ENCODE data around the gene PSMB11.

Gene PSMB11

DNA sequence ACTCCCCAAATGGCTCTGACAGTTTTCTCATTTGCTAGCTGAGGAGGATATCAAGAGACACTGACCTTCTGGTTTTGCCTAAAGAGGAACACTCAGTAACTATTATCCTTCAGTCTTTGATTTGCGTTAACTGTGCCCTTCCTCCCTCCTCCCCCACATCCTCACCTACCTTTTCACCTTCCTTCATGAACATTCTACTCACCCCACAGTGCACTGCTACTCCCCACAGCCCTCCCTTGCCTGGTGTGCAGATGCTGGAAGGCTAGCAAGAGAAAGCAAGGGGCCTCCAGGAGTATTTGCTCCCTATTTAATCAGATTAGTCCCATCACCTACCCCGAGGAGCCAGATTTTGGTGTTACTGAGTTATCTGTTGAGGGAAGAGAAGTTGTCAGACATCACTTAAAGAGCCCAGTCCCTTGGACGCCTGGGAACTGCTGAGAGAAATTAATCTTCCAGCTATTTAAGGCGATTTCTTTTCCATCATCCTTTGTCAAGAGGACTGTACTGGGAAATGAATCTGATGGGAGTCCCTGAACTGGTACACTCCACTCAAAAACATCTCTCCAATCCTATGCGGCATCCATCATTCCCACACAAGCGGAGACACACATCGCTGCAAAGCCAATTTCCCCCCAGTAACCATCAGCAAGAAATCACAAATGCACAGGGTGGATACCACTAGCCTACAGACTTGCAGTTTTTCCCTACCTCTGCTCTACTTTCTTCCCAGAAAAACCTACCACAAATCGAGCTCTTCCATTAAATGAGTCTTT, 18.8 kb upstream of the PSMB11 start:
- Mint-ChIP-seq H3K27me3 (no peaks in the 10 kb centered on the region), H3K36me3 (peaks cover 31 to 52% of the 10 kb centered on the region in 2 donors), H3K27ac (no peak overlapping the region), H3K4me1 (peaks cover 22 to 34% of the 10 kb centered on the region in 2 donors), H3K9me3 (no peaks in the 10 kb centered on the region), H3K4me3 (no peak overlapping the region)
- DNase-seq (no peak), ATAC-seq (replicated peaks) (no peak)

DNA sequence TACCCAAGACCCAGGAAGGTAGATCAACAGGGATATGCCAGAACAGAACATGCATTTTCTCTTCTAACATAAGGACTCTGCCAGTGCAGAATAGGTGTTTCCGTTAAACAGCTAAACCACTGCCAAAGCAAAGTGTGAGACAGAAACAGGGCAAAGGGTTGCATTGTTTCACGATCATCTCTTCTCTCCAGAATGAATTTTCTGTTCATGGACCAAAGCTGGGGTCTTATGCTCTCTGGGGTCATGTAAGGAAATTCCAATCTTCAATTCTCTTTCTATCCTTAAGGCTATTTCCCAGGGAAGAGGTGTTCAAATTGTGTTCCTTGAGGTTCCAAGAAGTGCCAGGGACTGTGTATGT, 18.2 kb upstream of the PSMB11 start:
- Mint-ChIP-seq H3K4me3 (no peak overlapping the region), H3K36me3 (peaks cover 34 to 55% of the 10 kb centered on the region in 2 donors)

DNA sequence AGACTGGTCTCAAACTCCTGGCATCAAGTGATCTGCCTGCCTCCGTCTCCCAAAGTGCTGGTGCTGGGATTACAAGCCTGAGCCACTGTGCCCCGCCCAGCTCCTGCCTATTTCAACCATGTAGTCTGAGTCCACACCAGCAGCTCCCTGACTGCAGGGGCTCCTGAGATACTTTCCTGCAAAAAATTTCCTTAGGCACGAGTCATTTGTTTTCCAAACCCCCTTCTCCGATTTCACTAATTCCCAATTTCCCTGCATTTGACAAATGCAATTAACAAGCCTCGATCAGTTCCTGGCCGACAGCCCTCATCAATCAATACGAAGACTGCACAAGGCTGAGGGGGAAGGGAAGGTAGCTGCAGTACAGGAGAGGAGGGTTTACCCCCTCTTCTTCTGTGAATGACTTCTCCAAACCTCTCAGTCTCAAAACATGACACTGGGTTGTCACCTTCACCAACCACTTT, 17.4 kb upstream of the PSMB11 start:
- no peak overlapping the region for H3K4me3 Mint-ChIP-seq
- H3K4me1 Mint-ChIP-seq: peaks cover 31 to 46% of the 10 kb centered on the region in 2 donors
- peak overlapping the region; percentile 33 for H3K27ac Mint-ChIP-seq
- ATAC-seq (replicated peaks): peak; percentile 21 to 39
- H3K36me3 Mint-ChIP-seq: peaks cover 41 to 63% of the 10 kb centered on the region in 2 donors
- no peaks in the 10 kb centered on the region for H3K27me3 Mint-ChIP-seq
- H3K9me3 Mint-ChIP-seq: no peaks in the 10 kb centered on the region
- no peak for DNase-seq

More for the DNA sequence above, 18.2 kb upstream of the PSMB11 start:
- no peaks in the 10 kb centered on the region for H3K9me3 Mint-ChIP-seq
- H3K4me1 Mint-ChIP-seq: peaks cover 24 to 38% of the 10 kb centered on the region in 2 donors
- ATAC-seq (replicated peaks) (no peak), DNase-seq (no peak)
- no peaks in the 10 kb centered on the region for H3K27me3 Mint-ChIP-seq
- H3K27ac Mint-ChIP-seq: no peak overlapping the region

DNA sequence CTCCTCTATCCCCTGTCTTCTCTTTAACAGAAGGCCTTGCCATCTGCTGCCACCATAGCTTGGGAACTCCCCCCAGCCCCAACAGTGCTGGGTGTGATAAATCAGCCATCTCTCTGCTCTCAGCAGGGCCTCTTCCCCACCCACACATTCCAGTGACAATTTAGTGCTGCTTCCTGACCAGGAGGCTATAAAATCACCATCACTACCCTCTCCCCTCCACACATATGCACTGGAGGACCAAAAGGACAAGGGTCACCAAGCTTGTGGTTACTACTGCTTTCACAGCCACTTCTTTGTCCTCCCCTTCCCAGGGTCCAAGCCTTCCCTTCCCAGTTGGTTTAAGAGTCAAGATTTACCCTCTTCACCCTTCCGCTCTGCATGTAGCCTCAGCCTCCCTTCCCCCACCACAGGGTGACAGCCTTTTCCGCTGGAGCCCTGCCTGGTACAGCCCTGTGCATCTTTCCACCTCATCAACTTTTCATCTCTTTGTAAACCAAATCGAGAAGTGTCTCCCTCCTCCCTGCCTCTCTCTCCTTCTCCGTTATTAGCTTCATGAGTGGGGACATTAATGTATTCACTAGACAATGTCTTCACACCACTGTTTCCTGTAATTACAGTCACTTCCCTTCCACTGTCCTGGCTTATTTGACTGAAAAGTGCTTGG, 16.7 kb upstream of the PSMB11 start:
- Mint-ChIP-seq H3K4me1 (peaks cover 31 to 46% of the 10 kb centered on the region in 2 donors), H3K27me3 (no peaks in the 10 kb centered on the region), H3K9me3 (no peaks in the 10 kb centered on the region), H3K4me3 (no peak overlapping the region), H3K27ac (peak overlapping the region; percentile 81), H3K36me3 (peaks cover 41 to 63% of the 10 kb centered on the region in 2 donors)
- DNase-seq (no peak), ATAC-seq (replicated peaks) (peak; percentile 12 to 38)

DNA sequence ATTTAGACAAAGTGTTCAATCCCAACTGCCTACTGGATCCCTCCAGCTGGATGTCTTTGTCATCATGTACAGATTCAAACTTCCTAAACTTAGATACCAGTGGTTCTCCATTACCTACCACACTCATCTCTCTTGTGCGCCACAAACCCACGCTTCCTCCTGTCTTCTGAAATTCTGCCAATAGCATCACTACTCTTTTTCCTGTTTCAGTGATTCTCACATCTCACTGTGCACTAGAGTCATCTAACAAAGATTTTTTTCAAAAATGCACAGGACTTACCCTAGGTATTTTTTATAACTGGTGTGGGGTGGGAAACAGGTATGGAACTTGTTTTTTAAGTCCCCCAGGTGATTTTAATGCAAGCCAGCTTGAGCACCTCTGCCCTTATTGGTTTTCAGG, 13.2 kb upstream of the PSMB11 start:
- Mint-ChIP-seq H3K36me3 (peaks cover 54 to 62% of the 10 kb centered on the region in 2 donors), H3K4me1 (peaks cover 34 to 58% of the 10 kb centered on the region in 2 donors), H3K9me3 (no peaks in the 10 kb centered on the region), H3K27me3 (no peaks in the 10 kb centered on the region), H3K4me3 (no peak overlapping the region), H3K27ac (no peak overlapping the region)
- DNase-seq (no peak), ATAC-seq (replicated peaks) (no peak)

DNA sequence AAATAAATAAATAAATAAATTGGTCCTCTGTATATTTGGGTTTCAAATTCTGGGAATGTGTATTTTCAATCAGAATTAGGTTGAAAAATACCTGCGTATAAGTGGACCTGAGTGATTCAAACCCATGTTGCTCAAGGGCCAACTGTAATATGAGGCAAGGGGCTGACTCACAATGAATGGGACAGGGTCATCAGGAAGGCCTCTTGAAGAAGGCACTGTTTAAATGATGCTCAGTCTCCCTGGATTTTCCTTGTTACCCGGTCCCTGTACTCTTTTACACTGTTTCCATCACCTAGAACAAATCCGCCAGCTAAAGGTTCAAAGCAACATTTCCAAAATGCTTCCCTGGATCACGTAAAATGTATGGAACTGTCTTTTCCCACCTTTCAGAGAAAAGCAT, 11.1 kb upstream of the PSMB11 start:
- H3K4me3 Mint-ChIP-seq: no peak overlapping the region

DNA sequence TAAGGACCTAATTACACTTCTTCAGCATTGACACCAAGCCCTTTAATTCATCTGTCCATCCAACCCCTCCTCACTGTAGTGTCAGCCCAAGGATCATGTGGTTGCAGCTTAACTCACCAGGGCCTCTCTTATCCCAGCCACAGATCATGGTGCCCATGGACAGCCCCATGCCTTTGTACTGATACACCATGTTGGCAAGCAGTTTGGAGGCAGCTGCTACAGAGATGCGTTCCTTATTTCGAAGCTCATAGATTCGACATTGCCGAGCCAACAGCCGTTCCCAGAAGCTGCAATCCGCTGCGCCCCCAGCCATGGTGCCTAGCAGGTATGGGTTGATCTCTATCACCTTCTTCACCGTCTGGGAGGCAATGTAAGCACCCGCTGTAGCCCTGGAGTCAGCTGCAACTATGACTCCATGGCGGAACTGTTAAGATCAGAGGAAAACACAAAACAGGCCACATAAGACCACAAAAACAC, 8.7 kb upstream of the PSMB11 start:
- H3K4me3 Mint-ChIP-seq: peak overlapping the region; percentile 96 to 98
- peak overlapping the region; percentile 84 for H3K27ac Mint-ChIP-seq
- ATAC-seq (replicated peaks) (no peak), DNase-seq (no peak)
- H3K36me3 Mint-ChIP-seq: peaks cover 33 to 36% of the 10 kb centered on the region in 2 donors
- peaks cover 19 to 39% of the 10 kb centered on the region in 2 donors for H3K4me1 Mint-ChIP-seq
- H3K27me3 Mint-ChIP-seq: no peaks in the 10 kb centered on the region
- no peaks in the 10 kb centered on the region for H3K9me3 Mint-ChIP-seq

More for the DNA sequence above, 11.1 kb upstream of the PSMB11 start:
- H3K27me3 Mint-ChIP-seq: no peaks in the 10 kb centered on the region
- peaks cover 39 to 47% of the 10 kb centered on the region in 2 donors for H3K36me3 Mint-ChIP-seq
- ATAC-seq (replicated peaks) (no peak), DNase-seq (no peak)
- no peak overlapping the region for H3K27ac Mint-ChIP-seq
- H3K4me1 Mint-ChIP-seq: peaks cover 25 to 51% of the 10 kb centered on the region in 2 donors
- H3K9me3 Mint-ChIP-seq: no peaks in the 10 kb centered on the region

DNA sequence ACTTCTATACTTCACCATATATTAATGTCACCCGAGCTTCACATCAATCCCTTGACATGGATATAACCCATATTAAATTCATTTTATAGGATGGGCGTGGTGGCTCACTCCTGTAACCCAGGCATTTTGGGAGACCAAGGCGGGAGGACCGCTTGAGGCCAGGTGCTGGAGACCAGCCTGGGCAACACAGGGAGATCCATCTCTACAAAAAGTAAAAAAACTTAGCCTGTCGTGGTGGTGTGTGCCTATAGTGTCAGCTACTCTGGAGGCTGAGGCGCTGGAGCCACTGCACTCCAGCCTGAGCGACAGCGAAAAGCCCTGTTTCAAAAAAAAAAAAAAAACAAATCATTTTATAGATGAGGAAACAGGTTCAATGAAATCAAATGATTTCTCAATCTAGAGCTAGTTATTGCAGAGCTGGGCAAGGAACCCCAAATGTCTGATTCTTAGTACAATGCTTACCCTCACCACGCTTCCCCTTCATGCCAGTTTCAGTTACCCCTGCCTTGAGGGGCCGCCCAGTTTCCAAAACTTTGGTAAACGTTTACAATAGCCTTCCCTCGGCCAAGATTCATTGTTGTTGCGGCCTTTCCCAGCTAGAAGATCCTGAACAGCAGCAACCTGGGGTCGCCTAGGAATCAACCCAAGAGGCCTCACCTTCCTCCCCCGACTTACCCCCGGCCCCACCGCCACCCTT, 8.1 kb upstream of the PSMB11 start:
- Mint-ChIP-seq H3K27me3 (no peaks in the 10 kb centered on the region), H3K4me1 (peaks cover 16 to 34% of the 10 kb centered on the region in 2 donors), H3K4me3 (peak overlapping the region; percentile 96 to 98), H3K27ac (peak overlapping the region; percentile 99), H3K36me3 (peaks cover 29 to 31% of the 10 kb centered on the region in 2 donors), H3K9me3 (no peaks in the 10 kb centered on the region)
- DNase-seq (peak; percentile 9), ATAC-seq (replicated peaks) (peak; percentile 1 to 5)

DNA sequence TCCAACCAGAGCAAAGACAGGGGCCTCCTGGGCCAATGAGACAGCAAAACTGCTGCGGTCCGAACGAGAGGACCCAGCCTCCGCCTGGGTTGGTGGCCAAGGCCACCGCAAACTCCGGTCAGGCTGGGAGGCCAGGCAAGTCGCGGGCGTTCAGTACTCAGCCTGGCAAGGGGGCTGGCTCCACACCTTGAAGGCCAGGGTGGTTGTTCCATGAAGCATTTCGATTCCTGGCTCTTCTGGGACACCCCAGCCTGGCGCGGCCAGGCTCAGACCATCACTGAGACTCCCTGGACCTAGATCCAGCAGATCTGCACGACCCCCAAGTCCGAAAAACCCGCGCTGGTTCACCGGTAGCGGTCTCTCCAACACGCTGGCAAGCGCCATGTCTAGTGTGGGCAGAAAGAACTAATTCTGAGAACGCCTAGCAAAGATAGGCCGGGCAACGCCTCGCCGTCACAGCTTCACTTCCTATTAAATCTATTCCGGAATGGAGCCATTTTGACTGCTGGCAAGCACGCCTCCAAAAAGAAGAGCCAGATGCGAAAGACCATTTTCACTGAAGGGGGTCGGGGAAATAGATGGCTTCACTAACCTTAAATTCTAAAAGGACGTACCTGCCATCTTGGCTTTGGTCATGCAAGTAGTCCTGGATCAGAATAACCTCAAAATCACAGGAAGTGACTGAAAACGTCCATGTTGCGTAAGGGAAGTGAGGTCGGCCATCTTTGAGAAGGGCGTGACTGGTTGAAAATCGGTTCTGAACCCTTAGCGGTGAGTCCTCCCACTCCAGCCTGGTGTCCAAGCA, 7.3 kb upstream of the PSMB11 start, which contains the start of gene PSMB5:
TSS of gene PSMB5 (minus strand) at position 403 of the 805 bp plus-strand sequence. CDS start at position 384, 19 bp downstream.
- H3K4me1 Mint-ChIP-seq: peaks cover 11 to 28% of the 10 kb centered on the region in 2 donors
- H3K36me3 Mint-ChIP-seq: peaks cover 24 to 25% of the 10 kb centered on the region in 2 donors
- H3K27ac Mint-ChIP-seq: peak within 1 kb of the TSS; percentile 99
- peak within 1 kb of the TSS; percentile 96 to 98 for H3K4me3 Mint-ChIP-seq
- peak; percentile 94 to 96 for ATAC-seq (replicated peaks)
- DNase-seq: peak; percentile 87
- no peaks in the 10 kb centered on the region for H3K9me3 Mint-ChIP-seq
- H3K27me3 Mint-ChIP-seq: no peaks in the 10 kb centered on the region

DNA sequence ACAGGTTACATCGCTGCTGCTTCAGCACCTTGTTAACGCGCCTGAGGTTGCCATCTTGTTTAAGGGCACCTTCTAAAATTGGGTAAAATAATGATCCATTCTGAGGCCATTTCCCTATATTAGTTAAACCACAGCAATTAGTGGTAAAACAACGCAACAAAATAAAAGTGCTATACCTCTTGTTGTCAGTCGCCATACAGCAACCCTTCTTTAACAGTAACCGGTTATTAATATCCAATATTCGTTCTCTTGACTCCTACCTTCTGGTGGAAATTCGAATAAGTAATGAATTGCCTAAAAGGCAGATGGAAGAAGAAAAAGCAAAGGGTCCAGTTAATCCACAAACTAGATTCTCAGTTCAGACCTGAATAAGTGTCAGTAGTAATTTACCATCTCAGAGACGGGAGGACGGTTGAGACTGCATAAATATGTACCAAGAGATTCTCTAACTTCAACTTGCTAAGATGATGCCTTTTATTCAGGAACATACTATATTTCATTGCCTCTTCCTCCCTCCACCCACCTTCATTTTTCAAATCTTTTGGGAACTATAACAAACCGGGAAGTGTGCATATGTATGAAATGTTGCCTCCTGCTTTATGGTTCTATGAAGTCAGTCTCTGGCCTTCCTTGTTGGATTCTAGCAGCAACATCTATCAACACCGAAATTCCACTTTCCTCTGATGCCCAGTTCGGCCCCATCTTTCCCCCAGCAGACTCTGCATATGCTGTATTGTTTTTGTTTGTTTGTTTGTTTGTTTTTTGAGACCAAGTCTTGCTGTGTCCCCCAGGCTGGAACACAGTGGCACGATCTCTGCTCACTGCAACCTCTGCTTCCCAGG, 6.5 kb upstream of the PSMB11 start:
- ATAC-seq (replicated peaks) (no peak), DNase-seq (no peak)
- Mint-ChIP-seq H3K9me3 (no peaks in the 10 kb centered on the region), H3K36me3 (peaks cover 24 to 25% of the 10 kb centered on the region in 2 donors), H3K27me3 (no peaks in the 10 kb centered on the region), H3K4me3 (peak overlapping the region; percentile 96 to 98), H3K27ac (peak overlapping the region; percentile 99), H3K4me1 (peaks cover 11 to 28% of the 10 kb centered on the region in 2 donors)

DNA sequence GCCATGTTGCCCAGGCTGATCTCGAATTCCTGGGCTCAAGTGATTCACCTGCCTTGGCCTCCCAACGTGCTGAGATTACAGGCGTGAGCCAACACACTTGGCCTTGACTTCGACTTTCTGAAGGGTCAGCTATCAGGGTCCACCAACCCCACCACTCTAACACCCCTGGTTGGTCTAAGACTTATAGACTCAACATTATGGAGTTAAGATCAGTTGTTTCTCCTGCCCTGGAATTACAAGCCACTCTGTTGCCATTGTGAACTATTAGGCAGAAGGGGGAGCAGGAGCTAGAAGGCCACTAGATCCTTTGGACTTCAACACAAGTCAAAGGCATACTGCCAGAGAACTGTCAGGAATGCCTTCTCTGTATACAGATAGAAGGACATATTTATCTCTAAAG, 1.9 kb upstream of the PSMB11 start:
- H3K4me1 Mint-ChIP-seq: peaks cover 0 to 3% of the 10 kb centered on the region in 2 donors
- no peaks in the 10 kb centered on the region for H3K9me3 Mint-ChIP-seq
- no peak overlapping the region for H3K27ac Mint-ChIP-seq
- H3K27me3 Mint-ChIP-seq: peaks cover 0 to 5% of the 10 kb centered on the region in 2 donors
- no peak for ATAC-seq (replicated peaks)
- no peak overlapping the region for H3K4me3 Mint-ChIP-seq
- DNase-seq: no peak
- H3K36me3 Mint-ChIP-seq: no peaks in the 10 kb centered on the region

DNA sequence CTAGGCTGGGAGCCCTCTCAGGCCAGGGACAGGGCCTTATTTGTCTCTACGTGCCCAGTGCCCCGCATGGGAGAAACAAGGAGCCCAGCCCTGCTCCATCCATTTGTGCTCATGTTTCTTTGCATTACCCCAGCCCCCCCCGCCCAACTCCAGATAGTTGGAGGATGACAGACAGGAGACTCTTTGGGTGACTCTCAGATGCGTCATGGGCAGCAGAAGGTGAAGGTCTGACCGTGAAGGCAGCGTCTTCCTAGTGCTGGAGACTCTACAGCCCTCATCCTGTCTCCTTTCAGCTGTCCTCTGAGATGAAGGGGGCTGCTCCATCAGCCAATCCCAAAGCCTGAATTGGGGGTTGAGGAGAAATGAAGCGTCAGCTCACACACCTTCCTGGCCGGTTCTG, 283 bp upstream of the PSMB11 start:
- no peak for DNase-seq
- H3K4me1 Mint-ChIP-seq: no peaks in the 10 kb centered on the region
- no peaks in the 10 kb centered on the region for H3K9me3 Mint-ChIP-seq
- H3K27ac Mint-ChIP-seq: no peak overlapping the region
- no peaks in the 10 kb centered on the region for H3K36me3 Mint-ChIP-seq
- peaks cover 0 to 8% of the 10 kb centered on the region in 2 donors for H3K27me3 Mint-ChIP-seq
- H3K4me3 Mint-ChIP-seq: no peak overlapping the region
- ATAC-seq (replicated peaks): no peak

DNA sequence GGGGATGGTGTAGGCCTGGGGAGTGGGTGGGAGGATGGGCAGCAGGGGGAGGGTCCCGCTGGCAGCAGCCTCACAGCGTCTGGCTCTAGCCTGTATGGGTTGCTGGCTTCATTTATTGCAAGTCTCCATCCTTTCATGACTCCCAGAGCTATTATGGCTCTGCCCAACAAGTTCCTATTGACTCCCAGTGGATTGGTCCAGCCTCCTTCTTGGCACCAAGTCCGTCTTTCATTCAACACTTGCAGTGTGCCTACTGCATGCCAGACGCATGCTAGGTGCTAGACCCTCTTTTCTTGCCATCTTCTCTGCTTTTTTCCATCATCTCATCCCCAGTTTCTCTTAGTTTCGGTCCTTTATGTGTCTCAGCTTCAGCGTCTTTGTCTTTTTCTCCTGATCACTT, 1.1 kb downstream of the PSMB11 start:
- H3K27ac Mint-ChIP-seq: no peak overlapping the region
- peaks cover 0 to 4% of the 10 kb centered on the region in 2 donors for H3K36me3 Mint-ChIP-seq
- H3K4me3 Mint-ChIP-seq: no peak overlapping the region
- peaks cover 8% of the 10 kb centered on the region in 2 donors for H3K27me3 Mint-ChIP-seq
- H3K9me3 Mint-ChIP-seq: no peaks in the 10 kb centered on the region
- DNase-seq: no peak
- ATAC-seq (replicated peaks): no peak
- H3K4me1 Mint-ChIP-seq: no peaks in the 10 kb centered on the region

All from stimulated activated naive B cell treated with anti-CD40 and anti-IgM and Interleukin-4, amounts not matched to agents 10 μg/mL and 1 μg/mL and 100 μg/mL, for 72 hours (primary cell).